VCaP (cell line): ENCODE measurements around the gene NACC2.

Source experiments
- H3K27ac ChIP-seq: fragments of 450-650 bp; 2 replicates; pipeline ENCODE4 v1.5.1; 2017
- TF ChIP-seq, protein P1 (sequence below): fragments of 450-650 bp; conservative IDR thresholded peaks from 2 replicates; pipeline ENCODE4 v1.5.1; 2017; ENCODE audit warnings: mild to moderate bottlenecking, moderate library complexity

The NACC2 gene

DNA sequence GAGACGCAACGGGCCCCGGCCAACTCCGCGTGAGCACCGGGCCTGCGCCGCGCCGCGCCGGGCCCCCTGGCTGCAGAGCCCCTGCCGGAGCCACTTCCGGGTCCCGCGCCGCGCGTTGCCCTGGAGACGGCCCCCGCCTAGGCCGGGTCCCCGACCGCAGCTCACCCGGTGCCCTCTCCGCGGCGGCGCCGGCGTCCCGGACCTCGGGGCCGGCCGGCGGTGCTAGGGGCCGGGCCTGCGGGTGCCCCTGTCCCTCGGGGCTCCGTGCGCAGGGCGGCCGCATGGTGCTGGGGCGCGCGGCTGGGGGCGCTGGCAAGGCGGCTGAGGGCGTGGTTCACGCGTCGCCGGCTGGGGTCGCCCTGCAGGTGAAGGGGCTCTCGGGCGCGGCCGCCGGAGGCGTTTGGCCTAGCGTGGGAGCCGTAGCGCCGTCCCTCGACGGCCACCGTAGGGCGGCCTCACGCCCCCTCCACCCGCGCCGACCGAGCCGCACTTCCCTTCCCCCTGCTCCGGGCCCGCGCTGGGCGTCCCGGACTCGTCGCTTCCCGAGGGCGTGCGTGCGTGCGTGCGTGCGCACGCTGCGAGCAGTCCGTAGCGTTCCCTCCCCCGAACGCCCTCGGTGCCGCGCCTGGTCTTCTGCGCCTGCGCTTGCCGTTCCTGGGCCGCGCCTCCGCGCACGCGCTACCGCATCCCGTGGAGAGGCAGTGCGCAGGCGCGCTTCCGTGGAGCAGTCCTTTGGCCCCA is 23.4 kb upstream of the NACC2 start, which contains the start of gene TMEM250:
TMEM250 (minus strand) TSS at position 556 of the 741 bp plus-strand sequence. CDS start 1,975 bp downstream, outside the sequence.
- TF ChIP-seq, protein P1, sequence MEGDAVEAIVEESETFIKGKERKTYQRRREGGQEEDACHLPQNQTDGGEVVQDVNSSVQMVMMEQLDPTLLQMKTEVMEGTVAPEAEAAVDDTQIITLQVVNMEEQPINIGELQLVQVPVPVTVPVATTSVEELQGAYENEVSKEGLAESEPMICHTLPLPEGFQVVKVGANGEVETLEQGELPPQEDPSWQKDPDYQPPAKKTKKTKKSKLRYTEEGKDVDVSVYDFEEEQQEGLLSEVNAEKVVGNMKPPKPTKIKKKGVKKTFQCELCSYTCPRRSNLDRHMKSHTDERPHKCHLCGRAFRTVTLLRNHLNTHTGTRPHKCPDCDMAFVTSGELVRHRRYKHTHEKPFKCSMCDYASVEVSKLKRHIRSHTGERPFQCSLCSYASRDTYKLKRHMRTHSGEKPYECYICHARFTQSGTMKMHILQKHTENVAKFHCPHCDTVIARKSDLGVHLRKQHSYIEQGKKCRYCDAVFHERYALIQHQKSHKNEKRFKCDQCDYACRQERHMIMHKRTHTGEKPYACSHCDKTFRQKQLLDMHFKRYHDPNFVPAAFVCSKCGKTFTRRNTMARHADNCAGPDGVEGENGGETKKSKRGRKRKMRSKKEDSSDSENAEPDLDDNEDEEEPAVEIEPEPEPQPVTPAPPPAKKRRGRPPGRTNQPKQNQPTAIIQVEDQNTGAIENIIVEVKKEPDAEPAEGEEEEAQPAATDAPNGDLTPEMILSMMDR, result peak; percentile 21
- H3K27ac ChIP-seq, result peak within 1 kb of the TSS; percentile 99

DNA sequence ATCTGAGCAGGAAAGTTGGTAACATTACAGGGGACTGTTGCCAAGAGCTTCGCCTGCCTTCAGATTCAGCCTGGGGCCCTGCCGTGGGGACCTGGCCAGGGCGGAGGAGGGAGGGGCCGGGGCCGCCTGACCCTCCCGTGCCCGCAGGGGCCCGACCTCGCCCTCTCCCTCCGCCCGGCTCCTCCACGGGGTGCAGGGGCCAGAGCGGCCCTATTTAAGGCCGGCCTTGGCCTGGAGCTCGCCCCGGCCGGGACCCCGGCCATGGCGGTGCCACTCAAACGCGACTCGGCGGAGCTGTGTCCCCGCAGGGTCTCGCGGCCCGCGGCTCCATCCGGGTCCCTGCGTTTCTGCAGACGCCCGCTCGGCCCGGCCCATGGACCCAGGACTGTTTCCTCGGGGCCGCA is 22.8 kb upstream of the NACC2 start:
- peak overlapping the region; percentile 99 for H3K27ac ChIP-seq
- TF ChIP-seq, protein P1, result no peak

DNA sequence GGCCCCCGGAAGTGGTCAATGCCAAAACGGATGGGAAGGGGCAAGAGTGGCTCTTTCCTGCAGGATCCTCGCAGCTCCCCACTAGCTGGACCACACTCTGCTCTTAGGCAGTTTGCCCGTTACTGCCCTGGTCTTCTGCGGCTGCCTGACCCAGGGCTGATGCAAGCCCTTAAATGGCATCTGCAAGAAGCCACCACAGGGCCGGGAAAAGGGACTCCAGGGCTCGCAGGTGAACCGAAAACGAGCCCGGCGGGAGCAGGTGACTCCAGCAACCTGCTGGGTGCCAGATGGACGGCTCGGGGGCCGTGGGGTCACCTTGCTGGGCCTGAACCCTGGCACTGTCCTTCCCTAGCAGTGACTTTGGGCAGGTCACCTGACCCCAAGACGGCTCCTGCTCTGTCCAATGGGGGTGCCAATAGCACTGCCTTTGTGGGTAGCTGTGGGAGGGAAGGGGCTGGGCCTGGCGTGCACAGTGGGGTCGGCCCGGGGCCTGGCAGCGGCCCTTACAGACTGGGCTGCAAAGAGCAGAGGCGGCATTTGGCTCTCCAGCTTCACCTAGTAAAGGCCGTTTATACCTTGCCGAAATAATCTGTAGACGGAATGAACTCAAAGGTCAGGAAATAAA is 22.3 kb upstream of the NACC2 start:
- H3K27ac ChIP-seq, result peak overlapping the region; percentile 99

DNA sequence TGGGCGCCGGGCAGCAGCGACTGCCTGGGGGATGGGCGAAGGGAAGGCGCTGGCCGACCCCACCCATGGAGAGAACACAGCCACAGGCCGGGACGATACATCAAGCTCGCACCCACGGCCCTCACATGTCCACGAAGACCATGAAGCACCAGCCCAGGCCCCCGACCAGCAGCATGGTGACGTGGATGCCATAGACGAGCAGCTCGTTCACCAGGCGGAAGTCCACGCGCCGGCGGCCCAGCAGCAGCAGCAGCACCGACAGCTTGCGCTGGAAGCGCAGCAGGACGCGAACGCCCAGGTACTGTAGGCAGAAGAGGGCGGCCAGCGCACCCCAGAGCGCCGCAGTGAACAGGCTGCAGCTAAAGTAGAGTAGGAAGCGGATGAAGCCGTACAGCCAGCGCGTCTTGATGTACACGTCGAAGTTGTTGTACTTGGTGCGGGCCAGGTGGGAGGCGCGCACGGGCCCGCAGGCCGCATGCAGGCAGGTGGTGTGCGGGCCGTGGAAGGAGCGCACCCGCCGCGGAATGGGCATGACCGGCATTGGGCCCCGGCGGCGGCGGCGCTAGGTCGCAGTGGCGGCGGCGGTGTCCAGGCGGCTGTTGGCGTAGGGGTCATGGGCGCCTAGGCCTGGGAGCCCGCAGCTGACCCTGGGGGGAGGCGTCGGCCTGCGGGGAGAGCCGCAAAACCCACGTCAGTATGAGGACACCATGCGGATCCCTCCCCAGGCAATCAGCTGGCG is 21.4 kb upstream of the NACC2 start:
- H3K27ac ChIP-seq, result peak overlapping the region; percentile 99

More for the DNA sequence above, 22.3 kb upstream of the NACC2 start:
- TF ChIP-seq, protein P1, result no peak

DNA sequence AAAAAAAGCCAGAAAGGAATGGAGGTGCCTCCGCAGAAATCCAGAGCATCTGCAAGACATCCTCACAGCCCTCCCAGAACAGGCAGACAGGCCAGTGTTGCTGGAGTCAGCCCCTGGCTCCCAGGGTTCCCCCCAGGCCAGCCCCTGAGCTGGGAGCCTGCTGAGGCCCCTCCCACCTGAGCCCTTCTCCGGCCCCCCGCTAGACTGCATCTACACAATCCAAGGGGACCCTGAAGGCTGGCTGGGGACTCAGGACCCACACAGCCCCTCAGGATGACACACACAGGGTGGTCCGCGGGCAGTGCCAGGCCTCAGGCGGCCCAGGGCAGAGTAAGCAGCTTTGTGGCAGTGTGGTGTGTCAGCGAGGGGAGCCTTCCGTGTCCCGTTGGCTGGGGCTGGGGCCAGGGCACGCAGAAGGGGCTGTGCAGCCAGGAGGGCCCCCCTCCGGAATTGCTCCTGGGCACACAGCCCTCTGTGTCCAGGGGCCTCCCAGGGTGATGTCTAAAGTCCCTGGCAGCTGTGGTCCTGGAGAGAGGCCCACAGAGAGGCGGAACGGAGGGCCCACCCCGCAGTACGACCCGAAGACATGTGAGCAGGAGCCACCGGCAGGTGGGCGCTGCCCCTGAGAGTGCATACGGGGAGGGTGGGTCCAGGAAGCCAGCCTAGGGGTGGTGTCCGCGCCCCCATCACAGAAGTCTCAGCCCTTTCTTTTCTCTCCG is 20.7 kb upstream of the NACC2 start:
- H3K27ac ChIP-seq, result peak overlapping the region; percentile 10; the same call in 1 of the 2 replicates
- TF ChIP-seq, protein P1, result no peak

More for the DNA sequence above, 21.4 kb upstream of the NACC2 start:
- TF ChIP-seq, protein P1, result no peak

DNA sequence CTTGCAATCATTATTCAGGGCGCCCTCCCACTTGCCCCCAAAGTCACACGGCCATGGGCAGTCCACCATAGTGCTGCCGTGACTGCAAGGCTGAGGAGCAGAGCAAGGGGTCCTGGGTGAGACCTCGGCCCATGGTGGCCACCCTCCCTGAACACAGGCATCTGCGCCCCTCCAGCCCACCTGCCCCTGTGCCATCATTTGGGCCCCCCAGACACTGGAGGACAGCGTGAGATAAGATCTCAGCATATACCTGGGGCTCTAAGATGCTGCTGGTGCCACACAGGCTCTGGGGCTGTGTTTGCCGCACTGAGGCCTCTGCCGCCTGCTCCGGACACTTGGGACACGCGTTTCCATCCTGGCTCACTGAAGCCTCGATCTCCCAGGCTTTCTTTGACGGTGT is 20.1 kb upstream of the NACC2 start:
- TF ChIP-seq, protein P1, result no peak
- peak overlapping the region; percentile 10; the same call in 1 of the 2 replicates for H3K27ac ChIP-seq

DNA sequence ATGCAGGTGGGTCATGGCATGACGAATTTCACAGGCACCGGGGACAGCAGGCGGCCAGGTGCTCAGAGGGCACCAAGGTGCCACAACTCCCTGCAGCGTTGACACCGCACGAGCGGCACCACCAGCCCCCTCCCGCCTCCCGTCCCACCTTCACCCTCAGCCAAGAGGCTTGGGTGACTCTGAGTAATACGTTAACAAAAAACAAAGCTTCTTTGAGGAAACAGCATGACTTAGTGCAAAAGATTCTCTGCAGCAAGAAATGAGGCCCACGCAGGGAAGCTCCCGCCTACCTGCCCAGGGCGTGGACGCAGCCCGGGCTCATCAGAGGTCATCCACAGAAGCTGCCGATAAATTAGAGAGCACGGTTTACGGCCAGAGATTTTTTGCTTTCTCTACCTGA is 19.5 kb upstream of the NACC2 start:
- no peak overlapping the region for H3K27ac ChIP-seq
- TF ChIP-seq, protein P1, result no peak
